ENCODE measurements around the gene CPED1.

DNA sequence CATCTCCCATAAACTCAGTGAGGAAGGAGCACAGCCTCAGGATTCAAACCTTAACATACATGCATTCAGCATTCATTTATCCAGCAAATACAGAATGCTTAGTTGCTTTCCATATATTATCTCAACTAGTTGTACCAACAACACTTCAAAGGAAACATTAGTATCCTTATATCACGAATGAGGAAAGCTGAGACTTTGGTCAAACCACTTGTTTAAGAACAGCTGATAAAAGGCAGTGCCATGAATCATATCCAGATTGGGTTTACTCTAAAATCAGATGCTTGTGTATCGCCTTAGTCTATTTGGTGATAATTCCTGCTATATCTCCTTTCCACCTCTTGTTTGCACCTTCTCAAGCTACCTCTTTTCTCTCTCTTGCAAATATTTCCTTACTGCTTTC is 1.9 kb upstream of the CPED1 start:
- no peak for TF ChIP-seq POLR2A (IDR thresholded peaks at IDR 0.05)
- TF ChIP-seq POLR2AphosphoS5 (IDR thresholded peaks at IDR 0.05): no peak

All from upper lobe of left lung (tissue), 4 donors.